Tongue (tissue), 2 donors: ENCODE measurements around the gene HNRNPM. TPM values are rescaled to one million over a fixed set of nuclear protein-coding genes. Genes with fewer than 3 reads are reported as not detected.
"Not testable (repeated sequence)": the region's sequence is repeated elsewhere in the genome, so short reads cannot be mapped to it uniquely, and the experiment has no call there.

Source experiments
- DNase-seq: peaks from one replicate; pipeline ENCODE4 v3.0.0-alpha.2; 2015
- total RNA-seq: library from RNA; depleted of rRNA; stranded (reverse); fragments of >200 nt; gene quantifications from one replicate; pipeline ENCODE4 v1.2.3, GENCODE V29; 2014

HNRNPM gene
- total RNA-seq, 1 donor from 2014 or later, result 125 TPM

DNA sequence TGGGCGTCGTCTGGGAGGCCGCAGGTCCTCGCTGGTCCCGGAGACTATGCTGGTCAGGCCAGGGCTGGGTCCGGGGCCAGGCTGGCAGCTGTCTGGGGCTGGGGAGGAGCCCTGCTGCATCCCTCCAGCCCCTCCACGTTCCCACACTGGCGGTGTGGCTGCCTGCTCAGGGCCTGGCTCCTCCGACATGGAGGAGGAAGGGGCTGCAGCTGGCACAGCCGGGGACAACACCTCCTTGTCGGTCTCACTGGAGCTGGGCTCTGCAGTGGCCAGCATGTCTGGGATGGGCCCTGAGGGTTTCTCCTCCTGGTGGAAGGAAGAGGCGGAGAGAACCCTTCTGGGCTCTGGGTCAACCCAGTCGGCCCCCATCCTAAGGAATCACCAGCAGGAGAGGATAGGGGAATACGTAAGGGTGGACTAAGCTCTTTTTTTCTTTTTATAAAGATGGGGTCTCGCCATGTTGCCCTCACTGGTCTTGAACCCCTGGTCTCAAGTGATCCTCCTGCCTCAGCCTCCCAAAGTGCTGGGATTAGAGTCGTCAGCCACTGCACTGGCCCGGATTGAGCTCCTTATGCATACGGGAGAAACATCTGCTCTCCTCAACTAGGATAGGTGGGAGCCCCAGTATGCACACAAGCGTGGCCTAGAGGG lies 68.4 kb downstream of the HNRNPM start:
- no peak for DNase-seq

DNA sequence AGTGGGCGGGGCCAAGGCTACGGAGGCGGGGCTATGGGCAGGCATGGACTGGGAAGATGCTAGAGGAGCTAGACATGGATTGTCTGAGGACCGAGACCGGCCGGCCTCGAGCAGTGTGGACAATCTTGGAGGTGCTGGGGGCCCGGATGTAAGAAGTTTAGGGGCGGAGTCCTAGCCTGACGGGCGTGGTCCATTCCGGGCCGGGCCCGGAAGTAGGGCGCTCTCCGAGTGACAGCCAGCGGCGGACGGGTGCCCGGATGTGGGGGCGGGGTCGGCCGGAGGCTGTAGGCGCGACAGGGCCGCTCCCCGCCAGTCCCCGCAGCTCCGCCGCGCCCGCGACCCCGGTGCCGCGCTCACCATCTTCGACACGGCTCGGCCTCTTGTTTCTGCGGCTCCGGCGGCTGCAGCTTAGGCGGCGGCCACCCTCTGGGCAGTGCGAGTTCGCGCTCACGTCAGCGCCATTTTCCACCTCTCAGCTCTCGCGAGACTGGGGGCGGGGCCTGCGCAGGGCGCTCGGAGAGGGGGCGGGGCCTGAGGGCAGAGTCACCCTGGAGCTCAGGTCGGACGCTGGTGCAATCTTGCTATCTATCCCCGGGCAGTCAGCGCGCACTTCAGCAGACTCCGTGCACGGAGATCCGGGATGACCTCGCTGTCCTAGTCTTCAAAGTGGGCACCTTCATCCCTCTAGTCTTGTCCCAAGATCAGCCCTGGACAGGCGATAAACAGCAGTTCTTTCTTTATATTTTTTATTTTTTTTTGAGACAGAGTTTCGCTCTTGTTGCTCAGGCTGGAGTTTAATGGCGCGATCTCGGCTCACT lies 69.1 kb downstream of the HNRNPM start, which contains the start of gene ZNF414:
Gene ZNF414 (minus strand): TSS at position 481 of the 818 bp plus-strand sequence. CDS start 121 bp downstream, at position 360.
- peak; percentile 98 for DNase-seq

DNA sequence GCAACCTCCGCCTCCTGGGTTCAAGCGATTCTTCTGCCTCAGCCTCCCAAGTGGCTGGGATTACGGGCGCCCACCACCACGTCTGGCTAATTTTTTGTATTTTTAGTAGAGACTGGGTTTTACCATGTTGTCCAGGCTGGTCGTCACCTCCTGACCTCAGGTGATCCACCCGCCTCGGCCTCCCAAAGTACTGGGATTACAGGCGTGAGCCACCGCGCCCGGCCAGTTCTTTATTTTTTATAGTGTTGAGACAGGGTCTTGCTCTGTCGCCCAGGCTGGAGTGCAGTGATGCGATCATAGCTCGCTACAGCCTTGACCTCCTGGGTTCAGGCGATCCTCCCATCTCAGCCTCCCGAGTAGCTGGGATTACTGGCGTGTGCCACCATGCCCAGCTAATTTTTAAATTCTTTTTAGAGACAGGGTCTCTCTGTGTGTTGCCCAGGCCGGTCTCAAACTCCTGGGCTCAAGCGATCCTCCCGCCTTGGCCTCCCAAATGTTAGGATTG lies 69.8 kb downstream of the HNRNPM start:
- not testable (repeated sequence) for DNase-seq

DNA sequence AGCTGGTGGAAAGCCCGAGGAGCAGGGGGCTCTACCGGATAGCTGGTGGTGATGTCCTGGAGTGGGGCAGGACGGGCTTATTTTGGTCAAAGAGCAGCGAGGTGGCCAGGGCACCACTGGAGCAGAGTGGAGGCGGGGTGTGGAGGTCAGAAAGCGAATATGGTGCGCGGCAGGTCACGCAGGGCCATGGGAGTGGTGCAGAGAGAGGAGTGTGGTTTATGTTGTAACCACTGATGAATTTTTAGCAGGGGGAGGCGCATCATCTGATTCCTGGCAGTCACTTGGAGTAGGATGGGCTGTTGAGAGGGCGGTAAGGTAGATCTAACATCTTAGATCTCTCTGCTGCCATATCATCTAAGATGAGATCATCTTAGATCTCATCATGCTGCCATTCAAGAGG lies 70.5 kb downstream of the HNRNPM start:
- DNase-seq, result no peak

DNA sequence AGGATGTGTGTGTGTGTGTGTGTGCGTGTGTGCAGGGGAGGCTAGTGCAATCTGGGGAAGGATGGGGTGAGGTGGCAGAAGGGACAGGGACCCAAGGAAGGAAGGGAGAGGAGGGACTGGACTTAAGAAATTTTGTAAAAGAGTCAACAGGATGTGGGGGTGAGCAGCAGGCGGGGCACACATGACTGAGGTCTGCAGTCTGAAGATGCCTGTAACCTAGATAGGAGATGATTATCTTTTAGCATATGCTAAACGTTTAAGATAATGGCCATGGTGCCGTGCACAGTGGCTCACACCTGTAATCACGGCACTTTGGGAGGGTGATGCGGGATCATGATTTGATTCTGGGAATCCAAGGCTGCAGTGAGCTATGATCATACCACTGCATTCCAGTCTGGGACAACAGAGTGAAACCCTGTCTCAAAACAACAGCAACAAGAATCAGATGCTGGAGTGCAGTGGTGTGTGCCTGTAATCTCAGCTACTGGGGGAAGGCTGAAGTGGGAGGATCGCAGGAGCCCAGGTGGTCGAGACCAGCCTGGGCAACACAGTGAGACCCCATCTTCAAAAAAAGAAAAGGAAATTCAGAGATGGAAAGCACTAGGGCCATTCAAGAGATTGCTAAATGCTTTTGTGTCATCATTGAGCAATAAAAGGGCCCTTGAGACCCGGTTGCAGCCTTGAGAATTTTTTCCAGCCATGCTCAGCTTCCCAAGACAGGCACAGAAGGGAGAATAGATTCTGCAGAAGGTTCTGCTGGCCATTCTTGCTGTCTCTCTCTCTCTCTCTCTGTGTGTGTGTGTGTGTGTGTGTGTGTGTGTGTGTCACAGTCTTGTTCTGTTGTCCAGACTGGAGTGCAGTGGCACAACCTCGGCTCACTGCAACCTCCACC lies 73.0 kb downstream of the HNRNPM start:
- no peak for DNase-seq

DNA sequence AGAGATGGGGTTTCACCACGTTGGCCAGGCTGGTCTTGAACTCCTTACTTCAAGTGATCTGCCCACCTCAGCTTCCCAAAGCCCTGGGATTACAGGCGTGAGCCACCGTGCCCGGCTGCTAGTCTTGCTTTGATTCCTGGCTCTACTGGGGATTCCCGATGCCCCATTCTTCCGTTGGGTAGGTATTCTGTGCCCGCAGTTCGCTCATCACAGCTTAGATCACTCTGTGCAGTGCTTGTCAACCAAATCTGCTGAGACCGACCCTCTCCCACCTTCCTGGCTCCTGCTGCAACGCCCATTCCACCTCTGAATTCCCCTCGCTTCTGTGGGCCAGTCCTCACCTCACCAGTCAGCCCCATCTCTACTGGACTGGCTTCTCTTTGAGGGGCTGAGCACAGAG lies 73.8 kb downstream of the HNRNPM start:
- no peak for DNase-seq

DNA sequence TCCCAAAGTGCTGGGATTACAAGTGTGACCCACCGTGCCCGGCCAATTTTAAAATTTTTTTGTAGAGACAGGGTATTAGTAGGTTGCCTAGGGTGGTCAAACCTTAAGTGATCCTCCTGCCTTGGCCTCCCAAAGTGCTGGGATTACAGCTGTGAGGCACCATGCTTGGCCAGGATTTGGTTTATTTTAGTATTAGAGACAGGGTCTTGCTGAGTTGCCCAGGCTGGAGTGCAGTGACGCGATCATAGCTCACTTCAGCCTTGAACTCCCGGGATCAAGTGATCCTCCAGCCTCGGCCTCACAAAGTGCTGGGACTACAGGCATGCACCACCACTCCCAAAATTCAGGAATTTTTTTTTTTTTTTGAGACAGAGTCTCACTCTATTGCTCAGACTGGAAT lies 74.6 kb downstream of the HNRNPM start:
- no peak for DNase-seq

DNA sequence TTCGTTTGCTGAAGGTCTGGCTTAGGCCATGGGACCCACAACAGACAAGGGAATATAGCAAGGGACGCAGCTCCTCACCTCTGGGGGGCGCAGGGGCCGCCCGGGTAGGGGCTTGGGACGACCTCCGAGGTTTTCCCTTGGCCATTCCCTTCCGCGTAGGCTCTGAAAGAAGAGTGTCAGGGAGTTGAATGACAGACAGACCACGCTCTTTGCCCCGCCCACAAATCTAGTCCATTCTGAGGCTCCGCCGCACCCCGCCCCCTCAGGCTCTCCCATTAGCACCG lies 80.6 kb downstream of the HNRNPM start:
- no peak for DNase-seq

DNA sequence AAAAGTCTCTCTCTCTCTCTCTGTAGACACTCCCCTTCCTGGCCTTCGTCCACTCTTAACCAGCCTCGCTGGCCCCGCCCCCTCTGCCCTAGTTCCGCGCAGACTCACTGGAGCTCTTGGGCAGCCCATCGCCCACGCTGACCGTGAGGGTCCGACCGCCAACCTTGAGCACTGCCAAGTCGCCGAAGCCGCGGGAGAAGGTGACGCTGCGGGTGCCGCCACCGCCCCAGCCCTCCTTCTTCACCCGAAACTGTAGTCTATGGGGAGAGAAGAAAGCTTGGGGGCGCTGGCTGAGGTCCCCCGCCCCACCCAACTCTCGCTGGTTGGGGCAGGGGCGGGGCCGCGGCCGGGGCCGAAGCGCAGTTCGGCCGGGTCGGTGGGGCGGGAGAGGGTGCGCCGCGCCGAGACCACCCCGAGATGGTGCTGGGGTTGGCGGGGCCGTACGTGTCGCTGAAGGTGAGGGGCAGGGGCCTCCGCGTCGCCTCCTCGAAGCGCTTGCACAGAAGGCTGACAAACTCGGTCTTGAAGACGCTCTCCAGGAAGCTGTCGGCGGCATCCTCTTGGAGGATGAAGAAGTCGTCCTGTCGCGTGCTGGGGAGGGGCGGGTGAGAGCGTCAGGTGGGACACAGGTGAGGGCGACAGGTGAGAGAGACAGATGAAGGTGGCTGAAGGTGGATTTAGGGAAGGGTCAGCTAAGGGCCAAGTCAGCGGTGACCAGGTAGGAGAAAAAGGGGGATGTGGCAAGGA lies 81.7 kb downstream of the HNRNPM start:
- DNase-seq, result peak; percentile 98

DNA sequence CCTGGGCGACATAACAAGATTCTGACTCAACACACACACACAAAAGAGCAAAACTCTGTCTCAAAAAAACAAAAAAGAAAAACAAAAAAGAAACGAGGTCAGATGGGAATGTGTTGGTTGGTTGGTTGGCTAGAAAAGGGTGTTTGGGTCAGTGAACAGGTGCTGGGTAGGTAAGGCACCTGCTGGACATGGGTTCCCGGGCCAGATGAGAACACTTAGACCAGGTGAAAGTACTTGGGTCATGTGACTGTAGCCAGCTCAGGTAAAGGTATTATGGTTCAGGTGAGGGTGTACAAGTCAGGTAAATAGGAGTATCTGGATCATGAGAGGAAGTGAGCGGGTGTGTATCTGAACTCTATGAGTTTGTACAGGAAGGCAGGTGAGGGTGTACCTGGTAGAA lies 83.7 kb downstream of the HNRNPM start:
- DNase-seq, result no peak

DNA sequence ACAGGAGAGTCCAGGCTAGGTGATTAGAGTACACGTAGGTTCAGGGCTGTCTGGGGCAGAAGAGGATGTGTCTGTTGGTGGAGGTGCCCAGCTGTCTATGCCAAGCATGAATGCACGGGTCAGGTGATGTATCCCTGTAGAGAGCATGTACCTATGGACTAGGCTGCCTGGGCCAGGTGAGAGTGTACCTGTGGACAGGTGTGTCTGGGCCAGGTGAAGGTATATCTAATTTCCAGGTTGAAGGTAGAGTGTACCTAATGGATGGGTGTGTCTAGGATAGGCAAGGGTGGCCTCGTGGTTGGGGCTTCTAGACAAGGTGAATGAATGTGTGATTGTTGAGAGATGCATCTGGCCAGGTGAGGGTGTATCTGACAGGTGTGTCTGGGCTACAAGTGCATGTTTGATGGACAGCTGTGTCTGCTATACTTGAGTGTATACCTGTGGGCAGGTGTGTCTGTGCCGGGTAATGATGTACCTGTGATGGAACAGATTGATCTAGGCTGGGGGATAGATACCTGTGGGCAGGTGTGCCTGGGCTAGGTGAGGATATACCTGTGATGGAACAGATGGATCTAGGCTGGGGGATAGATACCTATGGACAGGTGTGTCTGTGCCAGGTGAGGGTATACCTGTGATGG lies 84.7 kb downstream of the HNRNPM start:
- DNase-seq, result no peak

DNA sequence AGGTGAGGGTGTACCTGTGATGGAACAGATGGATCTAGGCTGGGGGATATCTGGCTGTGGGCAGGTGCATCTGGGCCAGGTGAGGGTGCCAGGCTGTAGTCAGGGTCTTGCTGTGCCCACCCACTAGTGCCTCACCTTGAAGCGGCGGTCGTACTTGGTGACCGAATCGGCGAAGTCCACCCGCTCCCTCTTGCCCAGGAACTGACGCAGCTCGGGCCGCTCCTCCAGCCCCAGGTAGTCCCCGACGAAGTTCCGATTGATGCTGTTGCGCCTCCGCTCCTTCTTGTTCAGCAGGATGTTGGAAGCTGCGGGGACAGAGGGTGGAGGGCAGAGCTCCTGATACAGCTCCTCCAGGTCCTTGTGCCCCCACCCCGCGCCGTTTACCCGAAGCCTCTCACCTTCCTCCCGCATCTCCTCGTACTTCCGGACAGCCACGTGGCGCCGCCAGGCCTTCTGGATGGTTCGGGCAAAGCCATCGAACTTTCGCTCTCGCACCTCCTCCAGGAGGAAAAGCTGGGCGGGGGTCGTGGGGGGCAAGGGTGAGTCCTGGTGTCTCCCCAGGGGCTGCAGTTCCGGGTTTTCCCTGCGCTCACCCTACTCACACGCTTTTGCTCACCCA lies 85.4 kb downstream of the HNRNPM start:
- no peak for DNase-seq

DNA sequence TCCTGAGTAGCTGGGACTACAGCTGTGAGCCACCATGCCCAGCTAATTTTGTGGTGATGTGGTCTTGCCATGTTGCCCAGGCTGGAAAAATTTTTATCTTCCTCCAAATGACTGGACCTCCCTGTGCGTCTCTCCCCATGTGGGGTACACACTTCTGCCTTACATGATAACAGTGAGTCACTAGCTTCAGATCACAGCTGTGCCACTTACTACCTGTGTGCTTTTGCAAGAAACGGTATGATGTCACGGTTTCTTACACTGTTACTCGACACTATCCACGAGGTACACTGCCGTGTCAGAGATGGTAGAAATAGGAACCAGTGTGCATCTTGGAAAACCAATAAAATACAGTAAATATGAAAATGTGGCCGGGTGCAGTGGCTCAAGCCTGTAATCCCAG lies 86.7 kb downstream of the HNRNPM start:
- no peak for DNase-seq

DNA sequence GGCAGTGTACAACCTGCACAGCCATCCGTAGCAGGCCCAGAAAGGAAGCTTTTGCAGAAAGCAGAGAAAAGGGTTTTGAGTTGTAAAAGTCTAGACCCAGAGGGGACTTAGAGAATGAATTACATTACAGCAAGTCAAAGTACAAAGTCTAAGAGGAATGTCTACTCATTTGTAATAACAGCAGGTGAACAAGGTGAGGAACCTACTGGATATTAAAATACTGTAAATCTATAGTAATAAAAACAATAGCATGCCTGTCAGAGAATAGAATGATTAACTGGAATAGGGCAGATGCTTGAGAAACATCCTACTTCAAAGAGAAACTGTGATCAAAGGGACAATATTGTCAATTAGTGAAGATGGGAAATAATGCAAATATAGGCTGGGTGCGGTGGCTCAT lies 87.5 kb downstream of the HNRNPM start:
- DNase-seq, result no peak

DNA sequence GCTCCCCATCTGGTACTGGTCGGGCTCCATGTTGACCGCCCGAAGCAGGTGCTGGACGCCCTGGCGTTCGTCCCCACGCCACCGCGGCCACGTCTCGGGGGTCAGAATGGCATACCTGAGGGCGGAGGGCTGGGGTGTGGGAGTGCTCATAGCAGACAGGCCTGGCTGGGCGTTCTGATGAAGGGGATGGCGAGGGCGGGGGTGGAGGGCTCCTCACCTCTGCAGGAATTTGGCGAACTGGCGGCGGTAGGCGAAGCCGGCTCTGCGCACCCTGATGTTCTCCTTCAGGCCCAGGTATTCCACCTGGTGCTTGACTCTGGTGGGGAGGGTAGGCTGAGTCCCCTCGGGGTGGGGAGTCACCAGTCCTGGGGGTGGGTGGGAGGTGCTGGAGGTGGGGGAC lies 91.5 kb downstream of the HNRNPM start:
- no peak for DNase-seq

DNA sequence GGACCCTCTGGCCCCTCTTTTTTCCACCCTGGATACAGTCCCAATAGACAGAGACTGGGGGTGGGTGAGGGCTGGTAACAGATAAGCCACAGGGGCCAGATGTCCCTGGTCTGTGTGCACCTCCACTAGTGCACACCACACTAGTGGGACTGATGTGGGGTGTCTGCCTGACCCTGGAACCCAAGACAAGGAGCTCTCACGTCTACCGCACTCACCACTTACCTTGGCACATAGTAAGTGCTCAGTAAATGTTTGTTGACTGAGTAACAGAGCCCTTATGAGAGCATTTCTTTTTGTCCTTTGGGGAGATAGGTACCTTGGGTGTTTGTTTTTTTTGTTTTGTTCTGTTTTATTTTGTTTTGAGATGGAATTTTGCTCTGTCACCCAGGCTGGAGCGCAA lies 92.3 kb downstream of the HNRNPM start:
- DNase-seq, result no peak

Other genes starting within 250 kb of the HNRNPM start
- gene CERS4, start 235.6 kb upstream of the HNRNPM start, total RNA-seq, result 41.0 TPM
- gene CD320, start 136.6 kb upstream of the HNRNPM start, total RNA-seq, result 16.4 TPM
- gene NDUFA7, start 123.6 kb upstream of the HNRNPM start, total RNA-seq, result 8.6 TPM
- gene RPS28, start 123.5 kb upstream of the HNRNPM start, total RNA-seq, result 383 TPM
- gene KANK3, start 101.7 kb upstream of the HNRNPM start, total RNA-seq, result 24.2 TPM
- not detected for gene ANGPTL4, start 80.8 kb upstream of the HNRNPM start, total RNA-seq
- gene RAB11B, start 54.6 kb upstream of the HNRNPM start, total RNA-seq, result 78.2 TPM
- 68.6 TPM for gene MARCHF2, start 31.7 kb upstream of the HNRNPM start, total RNA-seq
- 1.8 TPM for gene PRAM1, start 57.7 kb downstream of the HNRNPM start, total RNA-seq
- 13.7 TPM for gene ZNF414, start 69.2 kb downstream of the HNRNPM start, total RNA-seq
- 7.3 TPM for gene MYO1F, start 132.5 kb downstream of the HNRNPM start, total RNA-seq
- 24.8 TPM for gene ADAMTS10, start 165.7 kb downstream of the HNRNPM start, total RNA-seq
- not detected for gene NFILZ, start 185.7 kb downstream of the HNRNPM start, total RNA-seq